HCT116 (cell line): ENCODE results near the gene CHST3.
"Not testable (repeated sequence)": the region's sequence is repeated elsewhere in the genome, so short reads cannot be mapped to it uniquely, and the experiment has no call there.

Source experiments
- CTCF ChIP-seq, 3 experiments: fragments of 200-600 bp in 1 of 3; sonication (generic) in 1 of 3; IDR thresholded peaks in 2 of 3; conservative IDR thresholded peaks in 1 of 3; 2 replicates each; pipeline ENCODE4 v1.5.1; 2012 to 2017; ENCODE audit warnings: low read depth in 2 of 3, low read length in 2 of 3, antibody characterized with exemption in 1 of 3, borderline replicate concordance in 1 of 3, control low read depth in 1 of 3, mild to moderate bottlenecking in 1 of 3, mixed read lengths in 1 of 3, mixed run types in 1 of 3, moderate library complexity in 1 of 3; ENCODE audit not compliant: insufficient read depth in 1 of 3
- ELF1 ChIP-seq: IDR thresholded peaks from 2 replicates; pipeline ENCODE4 v1.6.1; 2012; ENCODE audit warnings: low read depth, borderline replicate concordance
- EZH2 ChIP-seq: fragments of 200-600 bp; sonication (generic); IDR thresholded peaks from 2 replicates; pipeline ENCODE4 v1.6.1; 2017; ENCODE audit warnings: antibody characterized with exemption, mixed run types
- POLR2AphosphoS5 ChIP-seq: IDR thresholded peaks from 2 replicates; pipeline ENCODE4 v1.6.1; 2011; ENCODE audit warnings: mild to moderate bottlenecking, low read depth, low read length, moderate library complexity
- RAD21 ChIP-seq: IDR thresholded peaks from 2 replicates; pipeline ENCODE4 v1.6.1; 2012; ENCODE audit warnings: low read depth, mild to moderate bottlenecking

- not testable (repeated sequence) for TF ChIP-seq EZH2; POLR2AphosphoS5; CTCF (IDR thresholded peaks at IDR 0.05 in 2 of 3, conservative IDR thresholded peaks at IDR 0.05 in 1 of 3; ENCODE audit: borderline replicate concordance in 1 of 3, insufficient read depth in 1 of 3, low read depth in 2 of 3, low read length in 2 of 3); ELF1; RAD21
Observed at GRCh38 chr10:71977614-71977903, 13.4 kb downstream of the CHST3 start.
